Measurements from ENCODE around the gene SLC12A1. TPM values are rescaled to one million over a fixed set of nuclear protein-coding genes. Genes with fewer than 3 reads are reported as not detected.

SLC12A1 gene
- total and polyA plus RNA-seq, 7 donors = 0.03 TPM; not detected in 6

- 92 to 94% methylated on average over 8 of the region's 8 CpGs for WGBS, 2 donors
- Histone ChIP-seq H3K4me1 (no peaks in the 10 kb centered on the region), H3K9me3 (no peaks in the 10 kb centered on the region), H3K27ac (no peak overlapping the region), H3K4me3 (no peak overlapping the region), H3K36me3 (no peaks in the 10 kb centered on the region), H3K27me3 (no peaks in the 10 kb centered on the region)
- intact Hi-C loops (cut with DNase I) = no loop called here
- TF ChIP-seq CTCF (IDR thresholded peaks at IDR 0.05) = no peak
- no peak for TF ChIP-seq POLR2A (IDR thresholded peaks at IDR 0.05)
- no peak for TF ChIP-seq EP300 (IDR thresholded peaks at IDR 0.05)
- no peak for TF ChIP-seq POLR2AphosphoS5 (IDR thresholded peaks at IDR 0.05)
- DNase-seq = no peak
These were observed 101.5 kb downstream of the SLC12A1 start for GRCh38 chr15:48307586-48307985.

GRCh38 chr15:48309740-48310139 is 103.6 kb downstream of the SLC12A1 start:
- Histone ChIP-seq H3K27me3 (no peaks in the 10 kb centered on the region), H3K9me3 (no peaks in the 10 kb centered on the region), H3K4me1 (no peaks in the 10 kb centered on the region), H3K36me3 (no peaks in the 10 kb centered on the region), H3K4me3 (no peak overlapping the region), H3K27ac (no peak overlapping the region)
- TF ChIP-seq POLR2AphosphoS5 (IDR thresholded peaks at IDR 0.05) (no peak), POLR2A (IDR thresholded peaks at IDR 0.05) (no peak), EP300 (IDR thresholded peaks at IDR 0.05) (no peak), CTCF (IDR thresholded peaks at IDR 0.05) (no peak)
- intact Hi-C loops (cut with DNase I) = no loop called here
- no peak for DNase-seq
- WGBS, 2 donors = 85 to 86% methylated on average over 2 of the region's 2 CpGs

GRCh38 chr15:48313216-48313615 is 107.1 kb downstream of the SLC12A1 start:
- TF ChIP-seq CTCF (IDR thresholded peaks at IDR 0.05) (no peak), POLR2A (IDR thresholded peaks at IDR 0.05) (no peak), POLR2AphosphoS5 (IDR thresholded peaks at IDR 0.05) (no peak), EP300 (IDR thresholded peaks at IDR 0.05) (no peak)
- Histone ChIP-seq H3K27me3 (no peaks in the 10 kb centered on the region), H3K4me3 (no peak overlapping the region), H3K36me3 (no peaks in the 10 kb centered on the region), H3K4me1 (no peaks in the 10 kb centered on the region), H3K27ac (no peak overlapping the region), H3K9me3 (no peaks in the 10 kb centered on the region)
- intact Hi-C loops (cut with DNase I) = no loop called here
- 97% methylated on average over 2 of the region's 2 CpGs for WGBS, 2 donors
- no peak for DNase-seq

- no peaks in the 10 kb centered on the region for H3K4me1 ChIP-seq
- intact Hi-C loops (cut with DNase I) = no loop called here
- no peaks in the 10 kb centered on the region for H3K27me3 ChIP-seq
- 90 to 95% methylated on average over 10 of the region's 10 CpGs for WGBS, 2 donors
- H3K9me3 ChIP-seq = no peaks in the 10 kb centered on the region
- H3K36me3 ChIP-seq = no peaks in the 10 kb centered on the region
- H3K27ac ChIP-seq = no peak overlapping the region
- no peak overlapping the region for H3K4me3 ChIP-seq
- no peak for DNase-seq
- TF ChIP-seq POLR2A (IDR thresholded peaks at IDR 0.05) (no peak), EP300 (IDR thresholded peaks at IDR 0.05) (no peak), POLR2AphosphoS5 (IDR thresholded peaks at IDR 0.05) (no peak), CTCF (IDR thresholded peaks at IDR 0.05) (no peak)
These were observed 108.9 kb downstream of the SLC12A1 start for GRCh38 chr15:48315041-48315440.

GRCh38 chr15:48317221-48317620 is 111.1 kb downstream of the SLC12A1 start:
- 95 to 97% methylated on average over 2 of the region's 2 CpGs for WGBS, 2 donors
- DNase-seq = no peak
- Histone ChIP-seq H3K4me3 (no peak overlapping the region), H3K9me3 (no peaks in the 10 kb centered on the region), H3K27ac (no peak overlapping the region), H3K27me3 (no peaks in the 10 kb centered on the region), H3K4me1 (no peaks in the 10 kb centered on the region), H3K36me3 (no peaks in the 10 kb centered on the region)
- intact Hi-C loops (cut with DNase I) = no loop called here
- no peak for TF ChIP-seq POLR2AphosphoS5 (IDR thresholded peaks at IDR 0.05)
- TF ChIP-seq CTCF (IDR thresholded peaks at IDR 0.05) = no peak
- TF ChIP-seq EP300 (IDR thresholded peaks at IDR 0.05) = no peak
- no peak for TF ChIP-seq POLR2A (IDR thresholded peaks at IDR 0.05)
